K562 (cell line): ENCODE data around the gene GFOD1. TPM values are rescaled to one million over a fixed set of nuclear protein-coding genes. Genes with fewer than 3 reads are reported as not detected.

ENCODE experiments used
- CBFA2T2 ChIP-seq: fragments of 450-650 bp; conservative IDR thresholded peaks from 2 replicates; pipeline ENCODE4 v1.6.1; 2017; ENCODE audit warnings: mild to moderate bottlenecking
- FOXO4 ChIP-seq: fragments of 450-650 bp; formaldehyde crosslinking; IDR thresholded peaks from 2 replicates; pipeline ENCODE4 v1.4.0; 2020; ENCODE audit warnings: mild to moderate bottlenecking, moderate library complexity
- HMG20A ChIP-seq: fragments of 450-650 bp; formaldehyde crosslinking; conservative IDR thresholded peaks from 2 replicates; pipeline ENCODE4 v1.4.0; 2020; ENCODE audit warnings: mild to moderate bottlenecking, mixed read lengths
- JUN ChIP-seq, 2 experiments: sonication (generic) in 1 of 2; formaldehyde crosslinking in 1 of 2; IDR thresholded peaks; 2 replicates each; pipeline versions ENCODE4 v1.6.1 to v1.8.0; 2012 to 2022; ENCODE audit warnings: borderline replicate concordance in 2 of 2, mild to moderate bottlenecking in 2 of 2, improper control_type of control experiment in 1 of 2, low read depth in 1 of 2, low read length in 1 of 2, missing genetic modification reagents in 1 of 2
- MGA ChIP-seq: fragments of 450-650 bp; IDR thresholded peaks from 2 replicates; pipeline ENCODE4 v1.6.1; 2016; ENCODE audit warnings: mild to moderate bottlenecking, moderate library complexity
- STAT5A ChIP-seq: IDR thresholded peaks from 2 replicates; pipeline ENCODE4 v1.6.1; 2012; ENCODE audit warnings: low read length, inconsistent platforms, borderline replicate concordance
- TCF3 ChIP-seq: sonication (generic); formaldehyde crosslinking; IDR thresholded peaks from 2 replicates; pipeline ENCODE4 v1.4.0; 2020; ENCODE audit warnings: mild to moderate bottlenecking, missing genetic modification reagents
- ZNF134 ChIP-seq: fragments of 250-450 bp; sonication (Bioruptor Pico); conservative IDR thresholded peaks from 2 replicates; pipeline ENCODE4 v1.4.0; 2020
- ZNF212 ChIP-seq: fragments of 450-650 bp; formaldehyde crosslinking; IDR thresholded peaks from 2 replicates; pipeline ENCODE4 v1.4.0; 2020; ENCODE audit warnings: mild to moderate bottlenecking
- ZNF23 ChIP-seq: fragments of 250-450 bp; sonication (Bioruptor Pico); IDR thresholded peaks from 2 replicates; pipeline ENCODE4 v1.4.0; 2020; ENCODE audit warnings: mild to moderate bottlenecking
- ZNF449 ChIP-seq: fragments of 250-450 bp; sonication (Bioruptor Pico); IDR thresholded peaks from 2 replicates; pipeline ENCODE4 v1.8.0; 2022; ENCODE audit warnings: moderate library complexity, mild to moderate bottlenecking, inconsistent platforms
- ZNF589 ChIP-seq: fragments of 200-800 bp; sonication (Bioruptor generic); IDR thresholded peaks from 2 replicates; pipeline ENCODE4 v1.6.1; 2016; ENCODE audit warnings: low read depth, missing genetic modification characterization, missing compliant biosample characterization
- polyA plus RNA-seq, 8 experiments: library from polyadenylated mRNA; depleted of rRNA in 4 of 8; stranded (reverse) in 5 of 8; unstranded in 3 of 8; fragments of >200 nt; fragmentation: Nextera tagmentation in 2 of 8; fragmentation: Illumina TruSeq in 1 of 8; extraction: Ambion mirVana in 2 of 8; extraction: Trizol in 1 of 8; gene quantifications; 2 replicates each; pipeline versions ENCODE4 v1.2.1 to v1.2.3, GENCODE V29; 2011 to 2014; ENCODE audit warnings: inconsistent platforms in 1 of 8, missing spikeins in 1 of 8
- total RNA-seq, 7 experiments: library from RNA; depleted of rRNA in 6 of 7; stranded (reverse); fragments of >200 nt in 6 of 7; fragmentation: Illumina TruSeq in 2 of 7; extraction: Trizol in 2 of 7; gene quantifications; 2 replicates each; pipeline versions ENCODE4 v1.2.1 to v1.2.3, GENCODE V29; 2011 to 2021; ENCODE audit warnings: low replicate concordance in 1 of 7

The GFOD1 gene
- total and polyA plus RNA-seq, 9 of the 15 experiments (the other 6 are each of a cell fraction or from before 2014, with no cell fraction given): 3.8 to 12.0 (median 8.2) TPM

- no peak for TF ChIP-seq MGA
- peak; percentile 75; the same call in 1 of the 2 replicates for TF ChIP-seq HMG20A (CRISPR knock-in tag)
- TF ChIP-seq ZNF212 (CRISPR knock-in tag): 0 out of 2 replicates have a peak, but pooled peaks have one; percentile 44
- TF ChIP-seq TCF3: peak; percentile 35; the same call in 1 of the 2 replicates
- 0 out of 2 replicates have a peak, but pooled peaks have one; percentile 26 for TF ChIP-seq CBFA2T2
- TF ChIP-seq ZNF23 (CRISPR knock-in tag): no peak
- TF ChIP-seq JUN (IDR thresholded peaks at IDR 0.05; ENCODE audit: borderline replicate concordance, low read depth, low read length): no peak
- no peak for TF ChIP-seq JUN (CRISPR knock-in tag; IDR thresholded peaks at IDR 0.05; ENCODE audit: borderline replicate concordance)
- 0 out of 2 replicates have a peak, but pooled peaks have one; percentile 39 for TF ChIP-seq ZNF134 (CRISPR knock-in tag)
- 0 out of 2 replicates have a peak, but pooled peaks have one; percentile 25 for TF ChIP-seq ZNF449 (CRISPR knock-in tag)
- 0 out of 2 replicates have a peak, but pooled peaks have one; percentile 47 for TF ChIP-seq ZNF589 (CRISPR knock-in tag)
- TF ChIP-seq STAT5A: no peak
- no peak for TF ChIP-seq FOXO4
Measured at GRCh38 chr6:13372688-13373487, 114.5 kb downstream of the GFOD1 start (continued).
